ENCODE results near the gene TBL3. TPM values are rescaled to one million over a fixed set of nuclear protein-coding genes. Genes with fewer than 3 reads are reported as not detected.

The TBL3 gene
- polyA plus RNA-seq, 2 of the 4 experiments (the other 2 are of a cell fraction) = 21.9 to 42.8 TPM

GRCh38 chr16:1968146-1968953 is 3.5 kb upstream of the TBL3 start (continued):
- TF ChIP-seq REST (IDR thresholded peaks at IDR 0.05) = no peak

DNA sequence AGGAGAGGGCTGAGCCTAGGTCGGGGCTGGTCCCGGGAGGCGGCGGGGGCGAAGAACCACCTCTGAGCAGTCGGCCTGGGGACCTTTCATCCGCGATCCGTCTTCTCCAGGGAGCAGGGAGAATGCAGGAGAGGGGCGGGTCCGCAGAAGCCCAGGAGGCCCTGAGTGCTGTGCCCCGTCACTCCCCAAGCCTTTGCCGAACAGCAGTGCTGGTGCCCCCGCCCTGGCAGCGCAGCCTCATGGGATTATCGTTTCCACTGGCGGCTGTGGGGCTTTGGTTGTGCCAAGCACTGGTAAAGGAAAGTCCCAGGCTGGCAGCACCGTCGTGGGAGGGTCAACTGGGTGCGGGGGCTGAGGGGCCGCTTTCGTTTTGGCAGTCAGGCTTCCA is 631 bp downstream of the TBL3 start:
- CTCF ChIA-PET = interaction anchor here (0.8 to 1.7 kb wide), 2 partner anchors 9 to 31 kb away, joined by 3 to 8 read pairs; partner anchors contain the start of gene NOXO1

GRCh38 chr16:1973461-1974156 is 1.8 kb downstream of the TBL3 start:
- no peak overlapping the region; the same call in 2 of the 3 replicates for H3K4me3 ChIP-seq
- POLR2A ChIA-PET = interaction anchor here (5.1 kb wide), 1 partner anchor 9 kb away, joined by 17 read pairs; the partner anchor contains the start of gene RPS2
- TF ChIP-seq KDM1A (IDR thresholded peaks at IDR 0.05; ENCODE audit: low read depth) (no peak), KDM5A (IDR thresholded peaks at IDR 0.05) (no peak), EP300 (IDR thresholded peaks at IDR 0.05) (no peak), GATA3 (IDR thresholded peaks at IDR 0.05; ENCODE audit: borderline replicate concordance) (no peak)
- DNase-seq (ENCODE audit: low read depth in 1 of 2, low spot score in 1 of 2) (no peak), FAIRE-seq (no peak), ATAC-seq (no peak)
- no peak overlapping the region for H3K27ac ChIP-seq
- CTCF ChIA-PET = interaction anchor here (1.4 to 1.7 kb wide), 2 partner anchors 30 to 109 kb away, joined by 3 to 8 read pairs; no protein-coding TSS in a partner anchor
- 86% methylated on average over 15 of the region's 16 CpGs for WGBS (ENCODE audit: missing lambda C conversion rate)
- no peaks in the 10 kb centered on the region for H3K9me3 ChIP-seq
- peak overlapping the region; percentile 94 for H3K4me2 ChIP-seq
- peaks cover 17% of the 10 kb centered on the region for H3K4me1 ChIP-seq

More for the DNA sequence above, 631 bp downstream of the TBL3 start:
- POLR2A ChIA-PET = interaction anchor here (1.3 to 1.6 kb wide), 2 partner anchors 9 to 12 kb away, joined by 8 to 13 read pairs; partner anchors contain the start of gene NOXO1
- H3K9me3 ChIP-seq = no peaks in the 10 kb centered on the region
- peak overlapping the region; percentile 65 for H3K4me3 ChIP-seq
- H3K4me2 ChIP-seq = peak overlapping the region; percentile 94
- H3K27ac ChIP-seq = peak overlapping the region; percentile 98 to 99
- H3K4me1 ChIP-seq = peaks cover 17% of the 10 kb centered on the region
- FAIRE-seq = no peak
- no peak for TF ChIP-seq CHD4 (IDR thresholded peaks at IDR 0.05; ENCODE audit: borderline replicate concordance)
- TF ChIP-seq ELK1 (IDR thresholded peaks at IDR 0.05; ENCODE audit: low read depth, low read length) = no peak
- no peak for TF ChIP-seq ZC3H11A (IDR thresholded peaks at IDR 0.05)
- TF ChIP-seq MYC (IDR thresholded peaks at IDR 0.05; ENCODE audit: borderline replicate concordance, low read length) = no peak
- TF ChIP-seq RAD21 (conservative IDR thresholded peaks at IDR 0.05 in 1 of 2, IDR thresholded peaks at IDR 0.05 in 1 of 2) = no peak
- no peak for TF ChIP-seq CBX8 (IDR thresholded peaks at IDR 0.05)
- no peak for TF ChIP-seq CHD2 (IDR thresholded peaks at IDR 0.05; ENCODE audit: low read length, partially characterized antibody)
- TF ChIP-seq HEYL (CRISPR knock-in tag; IDR thresholded peaks at IDR 0.05) = no peak
- no peak for TF ChIP-seq RCOR1 (IDR thresholded peaks at IDR 0.05; ENCODE audit: low read depth, low read length)
- TF ChIP-seq, protein P1, sequence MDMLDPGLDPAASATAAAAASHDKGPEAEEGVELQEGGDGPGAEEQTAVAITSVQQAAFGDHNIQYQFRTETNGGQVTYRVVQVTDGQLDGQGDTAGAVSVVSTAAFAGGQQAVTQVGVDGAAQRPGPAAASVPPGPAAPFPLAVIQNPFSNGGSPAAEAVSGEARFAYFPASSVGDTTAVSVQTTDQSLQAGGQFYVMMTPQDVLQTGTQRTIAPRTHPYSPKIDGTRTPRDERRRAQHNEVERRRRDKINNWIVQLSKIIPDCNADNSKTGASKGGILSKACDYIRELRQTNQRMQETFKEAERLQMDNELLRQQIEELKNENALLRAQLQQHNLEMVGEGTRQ (IDR thresholded peaks at IDR 0.05) = no peak
- TF ChIP-seq NPAS2 (CRISPR knock-in tag; IDR thresholded peaks at IDR 0.05; ENCODE audit: borderline replicate concordance) = no peak
- TF ChIP-seq POLR2AphosphoS2 (conservative IDR thresholded peaks at IDR 0.05; ENCODE audit: low read length) = no peak
- TF ChIP-seq, protein P2, sequence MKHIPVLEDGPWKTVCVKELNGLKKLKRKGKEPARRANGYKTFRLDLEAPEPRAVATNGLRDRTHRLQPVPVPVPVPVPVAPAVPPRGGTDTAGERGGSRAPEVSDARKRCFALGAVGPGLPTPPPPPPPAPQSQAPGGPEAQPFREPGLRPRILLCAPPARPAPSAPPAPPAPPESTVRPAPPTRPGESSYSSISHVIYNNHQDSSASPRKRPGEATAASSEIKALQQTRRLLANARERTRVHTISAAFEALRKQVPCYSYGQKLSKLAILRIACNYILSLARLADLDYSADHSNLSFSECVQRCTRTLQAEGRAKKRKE (CRISPR knock-in tag; IDR thresholded peaks at IDR 0.05; ENCODE audit: low read depth) = no peak
- TF ChIP-seq SMC3 (IDR thresholded peaks at IDR 0.05) = no peak
- TF ChIP-seq MAZ (IDR thresholded peaks at IDR 0.05; ENCODE audit: borderline replicate concordance, low read depth, low read length) = no peak
- TF ChIP-seq HES2 (IDR thresholded peaks at IDR 0.05) = no peak
- no peak for DNase-seq (ENCODE audit: low read depth in 1 of 2, low spot score in 1 of 2)
- peak; percentile 37 to 68; a peak in 3 of 6 replicates for ATAC-seq
- 1% methylated on average over 18 of the region's 22 CpGs for WGBS (ENCODE audit: missing lambda C conversion rate)
